HCT116 (cell line): ENCODE measurements around the gene BSX. TPM values are rescaled to one million over a fixed set of nuclear protein-coding genes. Genes with fewer than 3 reads are reported as not detected.

ENCODE experiments used
- ATAC-seq: fragments of 200-7000 bp; cut with Tn5 transposase; 2 replicates; pipeline ENCODE4 v1.9.1; 2020; ENCODE audit warnings: mild to moderate bottlenecking, moderate library complexity
- BruUV-seq: library from RNA; stranded (reverse); fragments of 400-500 nt; replicated peaks from 2 replicates; lab custom pipeline; 2021; lab: Mats Ljungman, UMichigan
- CTCF ChIA-PET: fragments of 300-600 bp; sonication (Branson Sonifier 250); formaldehyde crosslinking; loops from one replicate; lab custom pipeline; 2021; ENCODE audit warnings: antibody characterized with exemption; lab: Charles Lee
- POLR2A ChIA-PET: fragments of 300-600, 350-600 bp; sonication (Branson Sonifier 250); formaldehyde crosslinking; loops from one replicate; lab custom pipeline; 2021; ENCODE audit warnings: antibody characterized with exemption; lab: Charles Lee
- RAD21 ChIA-PET, 2 experiments: fragments of 300-600 bp; sonication (Branson Sonifier 250); formaldehyde crosslinking; loops; one replicate each; lab custom pipeline; 2023; ENCODE audit warnings: low total read pairs in 2 of 2; ENCODE audit not compliant: uncharacterized antibody in 2 of 2, unreplicated experiment in 2 of 2, low non-redundant PET in 1 of 2; lab: Charles Lee
- DNase-seq: peaks from one replicate; pipeline ENCODE4 v3.0.0-alpha.2; 2010; ENCODE audit warnings: low read depth, low spot score
- H2AFZ ChIP-seq: fragments of 200-600 bp; shearing (Covaris generic), sonication (generic); 2 replicates; pipeline ENCODE4 v1.6.1; 2017; ENCODE audit warnings: low read depth, mixed run types, mixed read lengths, antibody characterized with exemption, low read length; ENCODE audit not compliant: poor library complexity, severe bottlenecking
- H3K27ac ChIP-seq: 2 replicates; pipeline ENCODE4 v1.5.1; 2012; ENCODE audit warnings: low read depth, low read length
- H3K27me3 ChIP-seq: fragments of 200-600 bp; sonication (generic); 2 replicates; pipeline ENCODE4 v1.6.1; 2016; ENCODE audit warnings: mixed run types, low read length, mixed read lengths; ENCODE audit not compliant: insufficient read depth
- H3K36me3 ChIP-seq, 2 experiments: fragments of 200-500 bp in 1 of 2; fragments of 200-600 bp in 1 of 2; sonication (Bioruptor generic) in 1 of 2; sonication (generic) in 1 of 2; 2 replicates each; pipeline versions ENCODE4 v1.5.1 to v1.6.1; 2014 to 2016; ENCODE audit warnings: low read length in 2 of 2, inconsistent platforms in 1 of 2, mixed read lengths in 1 of 2, mixed run types in 1 of 2; ENCODE audit not compliant: insufficient read depth in 2 of 2, control insufficient read depth in 1 of 2
- H3K4me1 ChIP-seq, 2 experiments: fragments of 200-600 bp in 1 of 2; sonication (generic) in 1 of 2; 2 replicates each; pipeline versions ENCODE4 v1.5.1 to v1.6.1; 2012 to 2017; ENCODE audit warnings: low read length in 2 of 2, inconsistent platforms in 1 of 2, mild to moderate bottlenecking in 1 of 2, mixed read lengths in 1 of 2, mixed run types in 1 of 2, moderate library complexity in 1 of 2; ENCODE audit not compliant: insufficient read depth in 2 of 2, control insufficient read depth in 1 of 2
- H3K4me2 ChIP-seq: fragments of 200-600 bp; sonication (generic); 2 replicates; pipeline ENCODE4 v1.6.1; 2017; ENCODE audit warnings: mixed run types, low read length, mixed read lengths
- H3K4me3 ChIP-seq, 2 experiments: fragments of 200-600 bp in 1 of 2; sonication (generic) in 1 of 2; replicated peaks in 1 of 2; 2 replicates each; pipeline ENCODE4 v1.5.1; 2011 to 2016; ENCODE audit warnings: low read length in 2 of 2, control low read depth in 1 of 2, low read depth in 1 of 2, mild to moderate bottlenecking in 1 of 2, mixed read lengths in 1 of 2, mixed run types in 1 of 2
- H3K79me2 ChIP-seq: fragments of 200-600 bp; sonication (generic); 2 replicates; pipeline ENCODE4 v1.6.1; 2017; ENCODE audit warnings: mild to moderate bottlenecking, mixed run types, low read length, moderate library complexity, mixed read lengths; ENCODE audit not compliant: insufficient read depth
- H3K9ac ChIP-seq: fragments of 200-600 bp; sonication (generic); 2 replicates; pipeline ENCODE4 v1.6.1; 2016; ENCODE audit warnings: low read length, mixed read lengths
- H3K9me2 ChIP-seq: fragments of 200-600 bp; sonication (generic), shearing (Covaris generic); 2 replicates; pipeline ENCODE4 v1.6.1; 2017; ENCODE audit warnings: mixed run types, mild to moderate bottlenecking, moderate library complexity; ENCODE audit not compliant: insufficient read depth
- H3K9me3 ChIP-seq, 2 experiments: fragments of 200-500 bp in 1 of 2; fragments of 200-600 bp in 1 of 2; sonication (Bioruptor generic) in 1 of 2; sonication (generic) in 1 of 2; 2 replicates each; pipeline ENCODE4 v1.6.1; 2014 to 2017; ENCODE audit warnings: low read length in 2 of 2, mixed read lengths in 2 of 2, inconsistent platforms in 1 of 2, low read depth in 1 of 2, mild to moderate bottlenecking in 1 of 2, mixed run types in 1 of 2, moderate library complexity in 1 of 2; ENCODE audit not compliant: control insufficient read depth in 1 of 2, insufficient read depth in 1 of 2
- H4K20me1 ChIP-seq: fragments of 200-600 bp; sonication (generic), shearing (Covaris generic); 2 replicates; pipeline ENCODE4 v1.6.1; 2017; ENCODE audit warnings: mixed run types, mild to moderate bottlenecking, moderate library complexity; ENCODE audit not compliant: insufficient read depth
- ATF3 ChIP-seq: IDR thresholded peaks from 2 replicates; pipeline ENCODE4 v1.6.1; 2012
- CBX3 ChIP-seq: IDR thresholded peaks from 2 replicates; pipeline ENCODE4 v1.6.1; 2012; ENCODE audit warnings: low read depth
- CEBPB ChIP-seq: IDR thresholded peaks from 2 replicates; pipeline ENCODE4 v1.6.1; 2012; ENCODE audit warnings: low read depth
- ELF1 ChIP-seq: IDR thresholded peaks from 2 replicates; pipeline ENCODE4 v1.6.1; 2012; ENCODE audit warnings: low read depth, borderline replicate concordance
- EZH2 ChIP-seq: fragments of 200-600 bp; sonication (generic); IDR thresholded peaks from 2 replicates; pipeline ENCODE4 v1.6.1; 2017; ENCODE audit warnings: antibody characterized with exemption, mixed run types
- JUND ChIP-seq: IDR thresholded peaks from 2 replicates; pipeline ENCODE4 v1.6.1; 2012
- MAX ChIP-seq: IDR thresholded peaks from 2 replicates; pipeline ENCODE4 v1.6.1; 2012
- RAD21 ChIP-seq: IDR thresholded peaks from 2 replicates; pipeline ENCODE4 v1.6.1; 2012; ENCODE audit warnings: low read depth, mild to moderate bottlenecking
- SIN3A ChIP-seq: IDR thresholded peaks from 2 replicates; pipeline ENCODE4 v1.6.1; 2012; ENCODE audit warnings: low read depth
- SRF ChIP-seq: IDR thresholded peaks from 2 replicates; pipeline ENCODE4 v1.6.1; 2012; ENCODE audit warnings: low read depth
- YY1 ChIP-seq: IDR thresholded peaks from 2 replicates; pipeline ENCODE4 v1.6.1; 2011; ENCODE audit warnings: low read length, low read depth, moderate library complexity, mild to moderate bottlenecking; ENCODE audit not compliant: insufficient replicate concordance; ENCODE audit errors: extremely low read depth
- ZBTB33 ChIP-seq: IDR thresholded peaks from 2 replicates; pipeline ENCODE4 v1.6.1; 2011; ENCODE audit warnings: mild to moderate bottlenecking, low read length, moderate library complexity; ENCODE audit not compliant: insufficient replicate concordance; ENCODE audit errors: extremely low read depth
- intact Hi-C: fragments of 100-400 bp; cut with micrococcal nuclease; formaldehyde crosslinking; loops from 2 replicates; pipeline ENCODE4 v1.10.0; 2022
- total RNA-seq: library from RNA; stranded (reverse); gene quantifications from one replicate; pipeline ENCODE4 v1.2.1, GENCODE V29; 2021; ENCODE audit not compliant: unreplicated experiment

Gene BSX
- total RNA-seq, 1 experiment from 2014 or later = not detected

- no peak for ATAC-seq
- peaks cover 6% of the 10 kb centered on the region; the same call in 1 of the 2 replicates for H3K27me3 ChIP-seq
- intact Hi-C loops = no loop called here
Observed at GRCh38 chr11:123000721-123001120, 19.1 kb upstream of the BSX start.

More at GRCh38 chr11:123000721-123001120, 19.1 kb upstream of the BSX start:
- H2AFZ ChIP-seq = no peak overlapping the region
- ChIA-PET CTCF (no interaction called here), POLR2A (no interaction called here)
- no peak overlapping the region for H3K9ac ChIP-seq
- H3K27ac ChIP-seq = no peak overlapping the region
- no TSS peak for BruUV-seq
- H3K4me1 ChIP-seq = no peaks in the 10 kb centered on the region
- TF ChIP-seq CEBPB (no peak), ELF1 (no peak), ATF3 (no peak), CBX3 (no peak), YY1 (no peak), ZBTB33 (no peak), EZH2 (no peak), SIN3A (no peak), MAX (no peak), RAD21 (no peak), JUND (no peak), SRF (no peak)
- TF ChIP-seq, all 23 proteins: peak for 0
- RAD21 ChIA-PET = no interaction called here
- no peaks in the 10 kb centered on the region for H3K9me3 ChIP-seq
- H3K4me2 ChIP-seq = no peak overlapping the region
- H4K20me1 ChIP-seq = no peaks in the 10 kb centered on the region
- H3K36me3 ChIP-seq = no peaks in the 10 kb centered on the region
- no peaks in the 10 kb centered on the region for H3K9me2 ChIP-seq
- H3K4me3 ChIP-seq = no peak overlapping the region
- no peak for DNase-seq
- H3K79me2 ChIP-seq = no peaks in the 10 kb centered on the region
